A549 treated with CpdA at 1 μM for 4 hours (cell line): Measurements from ENCODE around the gene LPAR2. TPM values are rescaled to one million over a fixed set of nuclear protein-coding genes. Genes with fewer than 3 reads are reported as not detected.

ENCODE experiments used
- total RNA-seq: library from RNA; stranded (reverse); fragments of 200-300 nt; extraction: Qiagen RNA extraction; gene quantifications from 5 replicates; pipeline ENCODE4 v1.2.3, GENCODE V29; 2022; ENCODE audit warnings: low read depth

LPAR2 gene
- total RNA-seq: 3.3 to 4.1 TPM (median 4.0 TPM) in 5 replicates

DNA sequence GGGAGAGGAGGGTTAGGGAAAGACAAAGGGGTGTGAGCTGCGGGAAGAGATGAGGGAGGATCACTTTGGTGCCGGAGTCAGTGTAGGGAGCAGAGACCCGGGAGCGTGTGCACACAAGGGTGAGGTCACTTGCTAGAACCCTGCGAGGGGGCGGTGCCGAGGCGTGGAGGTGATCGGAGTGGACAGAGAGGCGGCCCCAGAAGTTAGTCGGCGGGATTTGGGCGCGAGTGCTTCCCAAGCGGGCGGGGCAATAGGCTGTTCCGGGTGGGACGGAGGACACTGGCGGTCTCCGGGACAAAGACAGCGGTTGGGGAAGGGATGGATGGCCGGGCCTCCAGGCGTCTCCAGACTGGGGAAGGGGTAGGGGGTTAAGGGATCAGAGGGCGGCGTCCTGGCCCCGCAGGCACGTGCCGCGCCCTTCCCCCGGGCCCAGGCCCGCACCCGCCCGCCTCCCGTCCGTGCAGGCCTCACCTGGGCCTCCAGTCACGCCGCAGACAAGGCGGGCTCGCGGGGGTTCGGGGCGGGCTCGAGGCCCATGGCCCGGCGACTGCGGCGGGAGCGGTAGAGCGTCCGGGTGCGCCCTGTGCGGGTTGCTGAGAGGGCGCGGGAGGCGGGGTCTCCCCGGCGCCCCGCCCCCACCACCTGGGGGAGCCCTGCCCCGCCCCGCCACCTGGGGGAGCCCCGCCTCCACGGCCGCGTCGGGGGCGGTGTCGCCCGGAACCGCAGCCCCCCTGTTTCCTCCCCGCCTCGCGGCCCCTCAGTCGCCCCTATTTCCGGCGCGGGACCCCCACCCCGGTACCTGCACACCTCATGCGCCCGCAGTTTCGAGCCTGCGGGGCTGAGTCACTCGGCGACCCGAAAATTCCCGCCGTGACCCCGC is at the start of gene LPAR2:
Gene LPAR2, minus strand, starts transcription at position 600 of the 880 bp plus-strand sequence. CDS start 945 bp downstream, outside the sequence.

DNA sequence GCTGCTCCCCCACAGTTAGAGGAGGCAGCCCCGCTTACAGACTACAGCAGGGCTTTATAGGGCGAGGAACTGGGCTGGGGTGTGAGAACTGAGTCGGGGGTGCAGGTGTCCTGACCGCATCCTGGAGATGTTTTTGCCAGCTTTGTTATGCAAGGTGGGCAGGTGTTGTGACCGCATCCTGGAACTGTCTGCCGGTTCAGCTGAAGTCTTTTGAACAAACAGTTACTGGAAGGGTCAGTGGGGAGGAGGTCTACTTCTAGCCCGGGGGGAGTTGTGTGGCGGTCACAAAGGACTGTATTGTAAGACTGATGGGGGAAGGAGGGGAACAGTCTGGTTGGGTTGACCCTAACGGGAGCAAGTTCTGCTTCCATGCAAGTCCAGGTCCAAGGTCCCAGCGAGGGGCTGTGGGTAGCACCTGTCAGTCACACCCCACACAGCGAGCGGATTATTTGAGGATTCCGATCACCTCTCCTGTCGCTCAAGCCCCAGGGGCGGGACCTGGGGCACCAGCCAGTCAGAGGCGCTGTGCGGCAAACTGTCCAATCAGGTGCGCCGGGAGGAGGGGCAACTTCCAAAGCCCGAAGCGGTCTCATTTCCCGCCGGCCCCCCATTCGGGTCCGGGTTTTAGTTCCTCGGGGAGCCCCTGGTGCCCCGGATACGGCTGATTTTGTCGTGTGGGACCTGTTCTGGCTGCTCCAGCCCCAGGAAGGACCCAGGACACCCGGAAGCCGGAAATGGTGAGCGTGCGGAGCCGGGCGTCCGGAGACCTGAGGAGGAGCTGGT is 40.4 kb upstream of the LPAR2 start, which contains the start of gene ZNF101:
Gene ZNF101, plus strand, starts transcription at position 610 of the 783 bp plus-strand sequence. Its CDS starts 125 bp downstream, at position 735.

DNA sequence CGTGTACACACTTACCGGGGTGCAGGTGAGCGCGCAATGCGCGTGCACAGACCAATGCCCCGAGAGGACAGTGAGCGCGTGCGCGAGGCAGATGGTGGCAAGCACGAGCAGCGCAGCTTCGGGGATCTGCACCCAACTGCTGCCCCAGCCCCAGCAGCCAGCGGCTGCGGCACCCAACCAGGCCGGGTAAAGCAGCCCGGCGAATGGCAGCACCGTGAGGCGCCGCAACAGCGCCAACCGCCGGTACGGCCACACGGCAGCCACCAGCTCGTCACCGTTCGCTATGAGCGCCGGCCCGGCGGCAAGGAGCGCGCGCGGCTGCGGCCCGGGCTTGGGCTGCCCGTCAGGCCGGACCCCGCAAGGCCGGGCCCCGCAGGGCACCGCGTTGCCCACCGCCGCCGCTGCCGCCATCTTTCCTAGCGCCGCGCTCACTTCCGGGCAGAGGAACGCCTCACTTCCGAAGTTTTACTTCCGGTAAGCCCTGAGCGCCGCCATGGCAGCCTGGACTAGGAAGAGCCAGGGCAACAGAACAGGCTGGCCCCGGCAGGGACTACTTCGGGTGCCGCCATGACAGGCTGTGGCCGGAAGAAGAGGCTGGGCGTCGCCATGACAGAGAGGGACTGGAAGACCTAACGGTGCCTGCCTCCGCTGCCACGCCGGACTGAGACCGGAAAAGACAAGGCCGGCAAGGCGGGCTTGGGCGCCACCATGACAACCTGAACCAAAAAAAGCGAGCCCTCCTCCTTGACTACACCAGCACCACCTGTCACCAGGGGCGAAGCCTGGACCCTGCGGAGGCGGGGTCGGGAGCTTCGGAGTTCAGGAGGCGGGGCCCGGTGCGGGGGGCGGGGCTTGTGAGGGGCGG is 35.5 kb upstream of the LPAR2 start, which contains the start of gene ATP13A1:
Gene ATP13A1, minus strand, starts transcription at position 421 of the 865 bp plus-strand sequence. Its CDS starts 10 bp downstream, at position 411.

DNA sequence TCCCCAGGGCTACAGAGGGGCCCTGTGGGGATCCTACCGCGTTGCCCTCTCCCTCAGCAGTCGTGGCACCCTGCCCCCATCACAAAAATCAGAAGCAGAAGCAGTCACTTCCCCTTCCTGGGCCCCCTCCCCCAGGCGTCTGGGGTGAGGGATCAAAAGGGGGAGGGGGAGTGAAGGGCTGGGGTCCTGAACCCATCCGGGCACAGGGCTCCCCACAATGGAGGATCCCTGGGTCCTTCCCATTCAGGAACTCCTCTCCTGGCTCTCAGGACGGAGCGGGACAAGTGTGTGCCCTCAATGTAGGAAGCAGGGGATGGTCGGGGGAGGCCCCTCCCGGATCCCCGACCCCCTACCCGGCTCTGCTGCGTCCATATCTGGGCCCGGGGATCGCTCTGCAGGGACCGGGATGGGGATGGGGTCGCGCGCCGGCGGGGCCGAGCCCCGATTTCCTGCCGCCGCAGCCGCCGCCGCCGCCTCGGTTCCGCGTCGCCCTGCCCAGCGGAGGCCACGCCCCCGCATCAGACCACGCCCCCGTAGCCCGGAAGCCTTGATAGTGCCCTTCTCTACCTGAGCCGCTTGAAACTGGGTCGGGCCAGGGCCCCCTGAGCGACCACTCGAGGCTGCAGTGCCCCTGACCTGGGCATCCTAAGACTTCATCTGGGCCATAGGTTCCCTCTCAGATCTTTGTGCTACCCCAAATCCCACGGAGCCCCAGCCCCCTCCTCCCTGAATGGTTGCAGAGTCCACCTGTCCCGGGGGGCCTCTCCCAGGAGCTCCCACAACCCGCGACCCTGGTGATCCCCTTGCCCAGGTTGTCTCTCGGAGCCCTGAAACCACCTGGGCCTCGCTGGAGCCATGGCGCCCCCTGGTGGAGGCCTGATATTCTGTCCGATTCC is 15.4 kb upstream of the LPAR2 start, which contains the start of gene GMIP:
Gene GMIP, minus strand, starts transcription at position 500 of the 896 bp plus-strand sequence. Its CDS starts 128 bp downstream, at position 372.

DNA sequence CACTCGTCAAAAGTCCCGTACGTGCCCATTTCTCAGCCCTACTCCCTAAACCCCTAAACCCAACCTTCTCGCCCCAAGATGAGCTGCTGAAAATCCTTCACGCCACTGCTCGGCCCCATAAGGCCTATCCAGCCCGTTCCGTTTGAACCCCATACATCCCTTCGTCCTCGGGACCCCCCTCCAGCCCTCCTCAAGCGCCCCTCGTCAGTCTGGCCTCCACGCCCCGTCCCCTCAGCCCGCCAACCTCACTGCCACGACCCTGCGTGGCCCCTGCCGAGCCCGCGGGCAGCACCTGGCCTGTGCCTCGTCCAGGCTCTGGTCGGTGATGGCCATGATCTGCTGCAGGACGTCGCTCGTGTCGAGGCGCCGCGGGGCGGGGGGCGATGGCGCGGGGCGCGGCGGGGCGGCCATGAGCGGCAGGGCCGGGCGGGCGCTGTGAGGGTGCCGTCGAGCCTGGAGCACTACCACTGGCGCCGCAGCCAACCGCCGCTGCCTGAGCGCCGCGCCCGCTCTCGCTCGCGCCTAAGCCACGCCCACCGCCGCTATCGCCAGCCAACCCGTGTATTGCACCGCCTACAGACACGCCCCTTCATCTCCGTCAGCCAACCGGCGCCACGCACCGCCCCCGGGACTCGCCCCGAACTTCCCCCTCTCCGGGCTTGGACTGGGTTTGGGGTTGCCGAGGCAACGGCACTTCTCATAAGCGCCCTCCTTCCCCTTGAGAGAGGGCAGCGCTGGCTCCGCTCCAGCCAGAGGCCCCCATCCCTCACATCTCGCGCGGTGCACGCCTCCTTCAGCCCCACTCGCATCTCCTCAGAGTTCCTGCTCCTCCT is 9.6 kb downstream of the LPAR2 start, which contains the start of gene PBX4:
Gene PBX4, minus strand, starts transcription at position 469 of the 833 bp plus-strand sequence. Its CDS starts 58 bp downstream, at position 411.

Other genes starting within 250 kb of the LPAR2 start
- gene GATAD2A, start 222.5 kb downstream of the LPAR2 start, total RNA-seq: 42.7 to 50.9 TPM (median 45.5 TPM) in 5 replicates
- gene TSSK6, start 112.7 kb downstream of the LPAR2 start, total RNA-seq: 0.83 to 2.1 TPM (median 2.0 TPM) in 5 replicates
- 143 to 178 TPM (median 155 TPM) in 5 replicates for gene NDUFA13, start 112.0 kb downstream of the LPAR2 start, total RNA-seq
- 2.2 to 4.9 TPM (median 3.6 TPM) in 5 replicates for gene YJEFN3, start 99.3 kb downstream of the LPAR2 start, total RNA-seq
- 0.10 to 0.49 TPM (median 0.26 TPM) in 5 replicates for gene CILP2, start 90.0 kb downstream of the LPAR2 start, total RNA-seq
- 1.3 to 1.6 TPM (median 1.4 TPM) in 5 replicates for gene PBX4, start 9.5 kb downstream of the LPAR2 start, total RNA-seq
- gene GMIP, start 15.4 kb upstream of the LPAR2 start, total RNA-seq: 4.1 to 6.7 TPM (median 5.2 TPM) in 5 replicates
- 22.5 to 35.4 TPM (median 33.4 TPM) in 5 replicates for gene ATP13A1, start 35.5 kb upstream of the LPAR2 start, total RNA-seq
- 4.3 to 6.9 TPM (median 4.5 TPM) in 5 replicates for gene ZNF101, start 40.6 kb upstream of the LPAR2 start, total RNA-seq
- 1.8 to 2.4 TPM (median 1.9 TPM) in 5 replicates for gene ZNF14, start 104.9 kb upstream of the LPAR2 start, total RNA-seq
- gene ZNF506, start 193.5 kb upstream of the LPAR2 start, total RNA-seq: 0.06 to 0.36 TPM (median 0.08 TPM) in 4 of 5 replicates, not detected in the other
- gene ZNF253, start 237.7 kb upstream of the LPAR2 start, total RNA-seq: not detected in 5 replicates